ENCODE results near the gene PSEN1. TPM values are rescaled to one million over a fixed set of nuclear protein-coding genes. Genes with fewer than 3 reads are reported as not detected.

Gene PSEN1
- total RNA-seq, 1 donor from 2014 or later: 53.9 TPM

- DNase-seq (ENCODE audit: low read depth, low spot score): no peak
- H3K4me3 Mint-ChIP-seq: peak overlapping the region; percentile 63
- H3K4me1 Mint-ChIP-seq: peaks cover 43% of the 10 kb centered on the region
- H3K9me3 Mint-ChIP-seq: no peaks in the 10 kb centered on the region
- H3K36me3 Mint-ChIP-seq (ENCODE audit: low read depth): peaks cover 2% of the 10 kb centered on the region
- peaks cover 48% of the 10 kb centered on the region for H3K27me3 Mint-ChIP-seq (ENCODE audit: low read depth)
- no peak for TF ChIP-seq CTCF (conservative IDR thresholded peaks at IDR 0.05)
- no peak overlapping the region for H3K27ac Mint-ChIP-seq (ENCODE audit: unreplicated experiment)
Observed at GRCh38 chr14:73234029-73234428, 97.7 kb downstream of the PSEN1 start.

- peak overlapping the region; percentile 50 for H3K27ac Mint-ChIP-seq (ENCODE audit: unreplicated experiment)
- H3K27me3 Mint-ChIP-seq (ENCODE audit: low read depth): peaks cover 55% of the 10 kb centered on the region
- H3K4me3 Mint-ChIP-seq: peak overlapping the region; percentile 72
- H3K4me1 Mint-ChIP-seq: peaks cover 49% of the 10 kb centered on the region
- no peak for DNase-seq (ENCODE audit: low read depth, low spot score)
- no peaks in the 10 kb centered on the region for H3K9me3 Mint-ChIP-seq
- H3K36me3 Mint-ChIP-seq (ENCODE audit: low read depth): peaks cover 2% of the 10 kb centered on the region
- no peak for TF ChIP-seq CTCF (conservative IDR thresholded peaks at IDR 0.05)
Observed at GRCh38 chr14:73234586-73235394, 98.5 kb downstream of the PSEN1 start.

- H3K27me3 Mint-ChIP-seq (ENCODE audit: low read depth): peaks cover 63% of the 10 kb centered on the region
- TF ChIP-seq CTCF (conservative IDR thresholded peaks at IDR 0.05): no peak
- H3K4me3 Mint-ChIP-seq: peak overlapping the region; percentile 72
- peaks cover 2% of the 10 kb centered on the region for H3K36me3 Mint-ChIP-seq (ENCODE audit: low read depth)
- peaks cover 49% of the 10 kb centered on the region for H3K4me1 Mint-ChIP-seq
- no peaks in the 10 kb centered on the region for H3K9me3 Mint-ChIP-seq
- DNase-seq (ENCODE audit: low read depth, low spot score): no peak
- H3K27ac Mint-ChIP-seq (ENCODE audit: unreplicated experiment): no peak overlapping the region
Observed at GRCh38 chr14:73235531-73236155, 99.3 kb downstream of the PSEN1 start.

GRCh38 chr14:73236157-73236556 is 99.8 kb downstream of the PSEN1 start:
- TF ChIP-seq CTCF (conservative IDR thresholded peaks at IDR 0.05): no peak
- DNase-seq (ENCODE audit: low read depth, low spot score): no peak
- Mint-ChIP-seq H3K27ac (ENCODE audit: unreplicated experiment) (no peak overlapping the region), H3K9me3 (no peaks in the 10 kb centered on the region), H3K4me1 (peaks cover 49% of the 10 kb centered on the region), H3K36me3 (ENCODE audit: low read depth) (peaks cover 2% of the 10 kb centered on the region), H3K27me3 (ENCODE audit: low read depth) (peaks cover 68% of the 10 kb centered on the region), H3K4me3 (peak overlapping the region; percentile 72)

- DNase-seq (ENCODE audit: low read depth, low spot score): no peak
- Mint-ChIP-seq H3K9me3 (no peaks in the 10 kb centered on the region), H3K36me3 (ENCODE audit: low read depth) (peaks cover 2% of the 10 kb centered on the region), H3K27ac (ENCODE audit: unreplicated experiment) (no peak overlapping the region), H3K4me3 (peak overlapping the region; percentile 72), H3K4me1 (peaks cover 49% of the 10 kb centered on the region), H3K27me3 (ENCODE audit: low read depth) (peaks cover 74% of the 10 kb centered on the region)
- no peak for TF ChIP-seq CTCF (conservative IDR thresholded peaks at IDR 0.05)
Observed at GRCh38 chr14:73236752-73237218, 100.5 kb downstream of the PSEN1 start.

Measured in neural crest cell (in vitro differentiated cells).